D721Med (cell line): ENCODE results near the gene NRROS.

Experiments
- DNase-seq: peaks from one replicate; pipeline ENCODE4 v3.0.0; 2011; ENCODE audit warnings: low spot score; ENCODE audit not compliant: insufficient read length
- FAIRE-seq: peaks from 2 replicates; lab custom pipeline; 2011; peaks lifted over from hg19 to GRCh38; lab: Jason Lieb, UNC
- CTCF ChIP-seq: IDR thresholded peaks from 2 replicates; pipeline ENCODE4 v1.5.1; 2012; ENCODE audit warnings: mild to moderate bottlenecking, control low read depth; ENCODE audit not compliant: insufficient read depth; ENCODE audit errors: missing control alignments

The NRROS gene

GRCh38 chr3:196642434-196642833 is 2.9 kb downstream of the NRROS start:
- TF ChIP-seq CTCF = no peak
- DNase-seq (no peak), FAIRE-seq (no peak)

DNA sequence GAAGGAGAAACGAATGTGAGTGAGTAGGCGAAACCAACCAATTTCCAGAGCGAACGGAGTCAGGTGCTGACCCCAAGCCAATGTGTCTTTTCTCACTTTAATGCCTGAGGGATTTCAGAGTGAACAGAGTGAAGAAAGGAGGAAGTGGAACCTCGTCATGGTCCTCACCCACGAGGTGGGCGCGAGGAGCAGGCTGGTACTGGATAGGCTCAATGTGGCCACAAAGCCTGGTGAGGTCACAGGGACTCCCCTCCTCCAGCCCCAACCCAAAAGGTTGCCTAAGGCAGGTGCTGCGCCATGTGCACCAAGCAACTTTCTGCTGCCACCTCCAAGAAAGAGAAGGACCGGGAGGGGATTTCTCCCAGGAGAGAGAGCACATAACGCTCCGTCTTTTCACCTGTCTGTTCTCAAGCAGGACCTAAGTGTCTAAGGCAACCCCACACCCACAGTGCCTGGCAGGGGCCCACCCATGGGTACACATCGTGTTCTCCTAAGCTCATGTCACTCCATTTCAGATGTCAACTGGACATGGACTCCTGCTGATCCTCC is 3.8 kb downstream of the NRROS start:
- TF ChIP-seq CTCF = no peak
- no peak for FAIRE-seq
- DNase-seq = no peak

- DNase-seq (no peak), FAIRE-seq (no peak)
- TF ChIP-seq CTCF = no peak
Measured at GRCh38 chr3:196643761-196644160, 4.3 kb downstream of the NRROS start.

GRCh38 chr3:196645096-196645495 is 5.6 kb downstream of the NRROS start:
- no peak for TF ChIP-seq CTCF
- no peak for FAIRE-seq
- no peak for DNase-seq

GRCh38 chr3:196645897-196646665 is 6.6 kb downstream of the NRROS start:
- FAIRE-seq (no peak), DNase-seq (peak; percentile 6)
- no peak for TF ChIP-seq CTCF

DNA sequence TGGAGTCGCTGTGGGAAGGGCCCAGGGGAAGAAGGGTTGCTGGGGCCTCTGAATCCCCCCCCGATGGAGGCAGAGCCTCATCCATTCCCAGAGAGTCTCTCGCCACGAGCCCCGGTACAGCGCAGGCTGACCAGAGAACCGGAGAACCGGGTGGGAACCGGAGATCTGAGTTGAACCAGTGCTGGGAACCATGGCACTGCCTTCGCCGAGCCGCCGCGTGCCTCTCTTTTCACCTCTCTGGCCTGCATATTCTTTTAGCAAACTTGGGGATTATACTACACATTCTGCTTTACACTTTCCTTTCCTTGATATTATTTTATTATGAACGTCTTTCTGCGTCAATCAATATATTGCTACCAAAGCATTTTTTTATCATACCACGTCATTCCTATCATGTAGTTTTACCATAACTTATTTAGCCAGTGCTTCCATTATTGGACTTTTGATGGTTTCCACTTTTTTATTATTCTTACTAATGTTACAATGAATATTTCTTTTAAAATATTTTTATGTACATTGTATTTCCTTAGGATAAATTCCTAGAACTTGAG is 7.2 kb downstream of the NRROS start:
- no peak for FAIRE-seq
- no peak for TF ChIP-seq CTCF
- peak; percentile 2 for DNase-seq
